CD4-positive, alpha-beta T cell treated with Interleukin-2 at 100 ng/mL for 4 hours (primary cell): ENCODE data around the gene CZIB.
"Not testable (repeated sequence)": the region's sequence is repeated elsewhere in the genome, so short reads cannot be mapped to it uniquely, and the experiment has no call there.

Source experiments
- DNase-seq: peaks from one replicate; pipeline ENCODE4 v3.0.0-alpha.2; 2020; ENCODE audit warnings: low spot score

CZIB gene

DNA sequence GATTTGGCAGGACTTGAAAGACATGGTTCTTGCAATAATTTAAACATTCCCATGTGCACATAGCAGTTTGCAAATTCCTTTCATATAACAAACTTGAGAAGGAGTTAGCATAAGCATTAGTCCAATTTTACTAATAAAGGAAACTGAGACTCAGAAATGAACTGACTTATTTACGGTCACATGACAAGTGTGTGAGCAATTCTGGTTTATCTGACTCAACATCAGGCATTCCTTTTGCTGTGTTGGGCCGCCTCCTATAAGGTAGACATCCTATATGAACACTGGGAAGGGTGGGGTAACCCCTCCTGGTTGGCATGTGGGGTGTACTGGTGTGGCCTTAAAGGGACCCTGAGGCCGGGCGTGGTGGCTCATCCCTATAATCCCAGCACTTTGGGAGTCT, 32.3 kb downstream of the CZIB start:
- no peak for DNase-seq

DNA sequence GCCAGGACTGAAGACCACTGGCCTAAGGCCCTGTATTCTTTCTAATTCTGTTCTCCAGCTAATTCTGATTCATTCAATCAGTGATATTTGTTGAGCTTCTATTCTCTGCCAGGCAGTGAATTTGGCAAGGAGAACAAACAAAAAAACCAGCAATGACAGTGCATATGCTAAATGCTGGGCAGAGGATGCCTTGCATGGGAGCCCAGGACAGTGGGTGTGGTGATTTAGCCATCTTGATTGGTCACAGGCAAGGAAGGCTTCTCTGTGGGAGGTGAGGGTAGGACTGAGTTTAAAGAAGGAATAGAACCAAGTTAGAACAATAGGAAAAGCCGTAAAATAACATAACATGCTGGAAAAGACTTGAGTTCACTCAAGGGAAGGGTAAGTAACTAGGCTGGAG, 33.0 kb downstream of the CZIB start:
- no peak for DNase-seq

DNA sequence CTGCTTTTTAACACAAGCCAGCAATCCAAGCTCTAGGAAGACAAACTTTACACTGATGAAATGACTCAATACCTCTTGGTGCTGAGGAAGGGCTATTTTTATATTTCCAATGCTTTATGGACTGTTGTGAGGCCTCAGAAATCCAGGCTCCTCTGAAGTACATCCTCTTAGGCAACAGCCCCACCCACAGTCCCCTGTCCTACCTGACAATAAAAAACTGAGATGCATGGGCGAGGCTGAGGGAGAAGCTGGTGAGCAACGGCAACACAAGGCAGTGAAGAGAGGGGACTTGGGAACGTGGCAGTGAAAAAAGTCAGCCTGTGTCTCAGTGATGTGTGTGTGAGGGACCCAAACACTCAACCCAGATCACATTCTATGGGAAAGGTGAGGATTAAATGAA, 33.9 kb downstream of the CZIB start:
- DNase-seq, result no peak

DNA sequence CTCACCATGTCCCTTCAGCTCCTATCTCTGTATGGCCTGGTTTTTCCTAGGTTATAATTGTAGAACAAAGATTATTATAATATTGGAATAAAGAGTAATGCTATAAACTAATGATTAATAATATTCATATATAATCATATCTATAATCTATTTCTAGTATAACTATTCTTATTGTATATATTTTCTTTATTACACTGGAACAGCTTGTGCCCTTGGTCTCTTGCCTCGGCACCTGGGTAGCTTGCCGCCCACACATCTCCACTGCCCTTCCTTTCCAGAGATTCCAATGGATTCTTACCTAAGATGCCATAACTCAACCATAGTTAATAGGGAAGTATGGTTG, 34.5 kb downstream of the CZIB start:
- not testable (repeated sequence) for DNase-seq

DNA sequence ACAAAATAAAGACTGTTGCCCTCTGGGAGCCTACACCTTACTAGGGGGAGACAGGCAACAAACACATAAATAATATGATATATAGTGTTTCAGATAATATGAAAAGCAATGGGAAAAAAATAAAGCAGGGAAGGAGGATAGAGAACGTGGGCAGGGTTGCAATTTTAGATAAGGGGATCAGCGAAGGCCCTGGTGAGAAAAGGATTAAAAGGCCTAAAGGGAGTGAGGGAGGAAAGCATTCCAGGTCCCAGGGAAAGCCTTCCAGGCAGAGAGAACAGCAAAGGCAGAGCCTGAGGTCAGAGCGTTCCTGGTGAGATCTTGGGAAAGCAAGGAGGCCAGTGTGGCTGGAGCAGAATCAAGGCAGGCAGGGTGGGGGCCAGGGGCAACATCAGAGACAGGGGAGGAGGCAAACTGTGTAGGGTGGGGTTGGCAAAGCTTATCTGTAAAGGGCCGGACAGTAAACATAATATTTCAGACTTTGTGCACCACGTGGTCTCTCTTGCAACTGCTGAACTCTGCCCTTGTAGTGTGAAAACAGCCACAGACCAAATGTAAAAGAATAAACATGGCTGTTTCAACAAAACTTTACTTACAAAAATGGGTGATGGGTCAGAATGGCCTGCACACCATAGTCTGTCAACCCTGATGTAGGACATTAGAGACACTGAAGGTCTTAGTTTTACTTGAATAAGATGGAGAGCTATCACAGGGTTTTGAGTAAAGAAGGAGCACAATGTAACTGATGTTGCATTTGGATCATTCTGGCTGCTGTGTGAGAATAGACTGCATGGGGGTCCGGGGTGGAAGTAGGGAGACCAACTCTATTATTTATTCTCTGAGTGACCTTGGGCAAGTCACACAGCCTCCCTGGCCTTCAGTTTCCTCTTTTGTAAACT, 37.1 kb downstream of the CZIB start:
- no peak for DNase-seq

DNA sequence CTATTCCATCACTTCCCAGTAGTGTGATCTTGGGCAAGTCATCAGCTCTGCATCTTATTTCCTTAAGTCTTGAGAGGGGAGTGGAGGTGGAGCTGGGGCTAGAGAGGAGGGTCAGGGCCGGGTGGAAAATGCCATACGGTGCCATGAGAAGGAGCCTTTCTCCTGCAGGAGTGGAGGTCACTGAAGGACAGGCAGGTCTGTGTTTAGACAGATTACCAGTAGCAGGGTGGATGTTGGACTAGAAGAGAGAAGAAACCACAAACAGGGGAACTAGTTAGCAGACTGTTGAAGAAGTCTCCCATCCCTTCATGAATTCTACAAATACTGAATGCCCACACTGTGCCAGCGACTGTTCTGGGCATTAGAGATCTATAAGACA, 37.7 kb downstream of the CZIB start:
- no peak for DNase-seq

DNA sequence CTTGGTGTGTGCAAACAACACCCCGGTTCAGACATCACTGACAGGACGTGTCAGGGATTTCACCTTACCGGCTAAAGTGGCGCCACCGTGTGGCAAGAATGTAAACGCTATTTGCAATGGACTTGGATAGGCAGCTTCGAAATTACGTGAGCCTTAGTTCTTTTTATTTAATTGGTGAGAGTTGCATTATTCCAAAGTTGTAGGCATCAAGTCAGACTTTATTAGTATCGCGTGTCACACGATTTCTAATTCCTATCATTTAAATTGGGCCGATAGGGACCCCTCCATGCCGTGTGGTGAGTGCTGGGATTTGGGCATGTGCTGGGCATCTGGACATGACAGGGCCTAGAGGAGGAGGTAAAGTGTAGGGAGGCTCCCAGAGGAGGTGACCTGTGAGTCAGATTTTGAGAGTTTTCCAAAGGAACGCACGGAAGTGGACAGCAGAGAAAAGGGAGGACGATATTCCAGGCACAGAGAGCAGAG, 38.3 kb downstream of the CZIB start:
- DNase-seq, result peak; percentile 84

DNA sequence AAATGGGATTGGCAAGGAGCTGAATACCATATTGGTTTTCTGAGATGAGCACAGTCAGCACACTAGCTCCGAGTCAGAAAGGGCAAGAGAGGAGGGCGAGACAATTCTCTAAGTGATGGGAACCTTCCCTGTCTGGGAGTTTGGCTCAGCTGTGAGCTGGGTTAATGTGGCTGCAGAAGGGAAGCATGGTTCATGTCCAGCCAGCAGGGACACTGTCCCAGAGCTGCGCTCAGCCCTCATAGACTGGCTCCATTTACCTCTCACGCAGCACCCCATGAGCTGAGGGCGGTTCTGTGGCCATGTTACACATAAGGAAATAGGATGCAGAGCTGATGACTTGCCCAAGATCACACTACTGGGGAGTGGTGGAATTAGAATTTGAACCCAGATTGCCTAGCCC, 39.5 kb downstream of the CZIB start:
- DNase-seq, result no peak

DNA sequence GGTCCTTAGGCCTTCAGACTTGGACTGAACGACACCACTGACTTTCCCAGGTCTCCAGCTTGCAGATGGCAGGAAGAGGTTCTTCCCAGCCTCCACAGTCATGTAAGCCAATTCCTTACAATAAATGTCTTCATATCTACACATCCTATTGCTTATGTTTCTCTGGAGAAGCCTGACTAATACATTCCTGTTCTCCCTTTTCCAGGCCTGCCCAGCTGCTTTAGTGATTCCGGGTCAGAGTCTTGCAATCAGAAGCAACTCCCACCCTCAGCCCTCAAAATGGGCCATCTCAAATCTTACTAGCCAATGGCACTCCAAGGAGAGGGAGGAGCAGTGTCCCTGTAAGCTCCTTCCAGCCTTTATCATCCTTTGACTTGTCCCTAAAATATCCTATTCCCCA, 40.2 kb downstream of the CZIB start:
- no peak for DNase-seq

DNA sequence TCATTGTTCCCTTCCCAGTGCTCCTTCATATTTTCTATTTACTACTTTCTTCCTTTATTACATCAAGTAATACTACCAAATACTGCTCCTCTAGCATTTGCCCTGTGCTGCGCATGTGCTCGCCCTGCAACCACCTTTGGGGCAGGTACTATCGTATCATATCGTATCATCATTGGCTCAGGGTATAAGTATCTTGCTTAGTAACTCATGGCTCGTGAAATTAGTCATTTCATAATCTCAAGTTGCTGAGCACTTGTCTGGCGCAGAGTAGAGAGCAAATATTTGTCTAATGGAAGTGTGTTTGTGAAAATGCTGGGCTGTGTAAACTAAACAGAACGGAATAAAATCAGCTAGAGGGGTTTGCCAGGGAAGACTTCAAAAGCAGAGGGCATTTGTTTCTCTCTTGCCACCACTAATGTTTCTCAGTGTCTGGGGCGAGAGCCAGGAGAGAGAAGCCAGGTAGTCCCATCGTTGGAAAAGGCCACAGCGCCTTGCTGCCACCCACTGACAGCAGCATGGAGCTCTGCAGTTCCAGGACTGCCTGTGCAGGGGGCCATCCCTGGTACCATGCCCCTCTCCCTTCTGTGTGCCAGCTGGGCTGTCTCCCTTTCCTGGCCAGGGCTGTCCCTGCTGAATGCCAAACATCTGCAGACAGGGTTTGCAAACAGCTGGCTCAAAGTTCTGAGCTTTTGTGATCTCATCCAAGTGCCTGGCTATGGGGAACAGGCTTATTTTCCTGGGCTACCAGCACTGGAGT, 43.8 kb downstream of the CZIB start:
- no peak for DNase-seq

DNA sequence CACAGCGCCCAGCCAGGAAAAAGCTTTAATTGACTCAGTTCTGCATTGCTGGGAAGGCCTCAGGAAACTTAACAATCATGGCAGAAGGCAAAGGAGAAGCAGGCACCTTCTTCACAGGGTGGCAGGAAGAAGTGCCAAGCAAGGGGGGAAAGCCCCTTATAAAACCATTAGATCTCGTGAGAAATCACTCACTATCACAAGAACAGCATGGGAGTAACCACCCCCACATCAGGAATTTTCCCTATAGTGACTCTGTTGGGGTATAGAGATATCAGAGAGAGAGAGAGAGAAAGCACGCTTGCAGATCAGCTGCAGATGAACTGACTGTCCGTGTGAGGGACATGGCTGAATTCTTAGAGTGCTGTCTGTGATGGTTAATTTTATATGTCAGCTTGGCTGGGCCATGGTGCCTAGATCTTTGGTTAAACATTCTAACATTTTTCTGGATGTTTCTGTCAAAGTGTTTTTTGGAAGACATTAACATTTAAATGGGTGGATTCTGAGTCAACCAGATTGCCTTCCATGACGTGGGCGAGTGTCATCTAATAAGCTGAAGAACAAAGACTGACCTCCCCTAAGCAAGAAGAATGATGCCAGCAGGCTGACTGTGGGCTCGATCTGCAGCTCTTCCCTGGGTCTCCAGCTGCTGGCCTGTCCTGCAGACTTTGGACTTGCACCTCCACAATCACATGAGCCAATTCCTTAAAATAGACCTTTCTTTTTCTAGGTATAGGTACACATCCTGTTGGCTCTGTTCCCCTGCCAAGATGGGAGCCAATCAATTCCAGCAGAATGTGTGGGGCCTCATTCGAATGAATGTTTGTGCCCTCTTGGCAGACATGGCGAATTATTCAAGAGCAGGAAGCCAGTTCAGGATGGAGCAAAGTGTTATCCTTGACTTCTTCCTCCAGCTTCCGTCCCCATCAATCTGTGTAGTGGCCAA, 45.2 kb downstream of the CZIB start:
- no peak for DNase-seq

DNA sequence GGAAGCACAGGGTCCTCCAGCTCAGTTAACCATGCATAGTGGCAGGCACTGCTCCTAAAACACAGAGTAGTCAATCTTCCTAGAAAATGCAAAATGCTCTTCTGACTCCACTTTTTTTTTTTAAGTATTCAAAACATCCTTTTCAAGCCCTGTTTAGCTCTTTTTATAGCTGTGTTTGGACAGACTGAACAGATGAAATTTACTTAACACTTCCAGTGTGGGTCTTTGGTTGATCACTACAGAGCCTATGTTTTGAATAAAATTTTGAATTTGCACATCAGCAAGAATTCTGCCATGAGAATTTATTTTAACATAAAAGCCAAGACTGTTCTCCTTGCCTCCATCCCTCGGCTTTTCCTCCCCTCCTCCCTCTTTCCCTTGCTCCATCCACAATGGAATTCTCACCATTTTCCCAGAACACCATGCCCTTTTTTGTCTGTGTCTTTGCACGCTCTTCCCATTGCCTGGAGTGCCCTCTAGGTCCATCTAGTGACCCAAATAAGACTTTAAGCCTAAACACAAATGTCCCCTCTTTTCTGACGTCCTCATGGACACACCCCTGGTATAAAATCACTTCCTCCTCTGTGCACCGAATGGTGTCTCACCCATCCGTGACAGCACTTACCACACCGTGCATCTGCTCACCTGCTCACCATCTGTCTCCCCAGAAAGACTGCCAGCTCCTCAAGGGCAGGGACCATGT, 47.9 kb downstream of the CZIB start:
- peak; percentile 3 for DNase-seq

DNA sequence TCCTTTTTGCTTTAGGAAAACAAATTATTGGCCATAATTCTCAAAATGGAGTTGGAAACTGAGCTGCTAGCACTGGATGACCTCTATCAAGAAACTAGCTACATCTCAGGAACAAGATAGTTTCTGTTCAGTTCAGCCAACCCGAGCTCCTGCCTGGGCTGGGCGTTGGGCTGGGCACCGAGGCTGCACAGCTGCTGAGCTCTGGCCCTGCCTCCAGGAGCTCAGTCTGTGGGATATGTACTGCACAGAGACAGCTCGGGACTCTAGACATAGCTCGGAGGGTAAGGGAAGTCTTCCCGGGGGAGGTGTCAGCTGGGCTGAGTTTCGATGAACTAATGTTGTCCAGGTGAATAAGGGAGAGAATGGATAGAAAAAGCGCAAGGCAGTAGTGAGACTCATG, 53.5 kb downstream of the CZIB start:
- DNase-seq, result no peak

DNA sequence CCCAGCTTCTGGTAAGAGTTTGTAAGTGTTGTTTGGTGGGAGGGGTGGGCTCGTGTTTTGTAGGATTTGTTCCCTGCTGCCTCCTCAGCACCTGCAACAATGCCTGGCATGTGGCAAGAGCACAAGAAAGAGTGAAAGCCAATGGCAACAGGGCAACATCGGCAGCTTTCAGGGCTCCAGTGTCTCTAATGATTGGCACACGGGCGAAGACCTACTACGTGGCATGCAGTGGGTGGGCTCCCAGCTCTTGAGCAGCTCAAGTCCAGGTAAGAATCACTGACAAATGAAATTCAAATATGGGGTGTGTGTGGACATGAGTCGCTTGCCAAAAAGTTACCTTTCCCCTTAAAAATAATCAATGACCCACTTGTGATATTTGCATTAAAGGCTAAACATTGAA, 54.1 kb downstream of the CZIB start:
- no peak for DNase-seq

DNA sequence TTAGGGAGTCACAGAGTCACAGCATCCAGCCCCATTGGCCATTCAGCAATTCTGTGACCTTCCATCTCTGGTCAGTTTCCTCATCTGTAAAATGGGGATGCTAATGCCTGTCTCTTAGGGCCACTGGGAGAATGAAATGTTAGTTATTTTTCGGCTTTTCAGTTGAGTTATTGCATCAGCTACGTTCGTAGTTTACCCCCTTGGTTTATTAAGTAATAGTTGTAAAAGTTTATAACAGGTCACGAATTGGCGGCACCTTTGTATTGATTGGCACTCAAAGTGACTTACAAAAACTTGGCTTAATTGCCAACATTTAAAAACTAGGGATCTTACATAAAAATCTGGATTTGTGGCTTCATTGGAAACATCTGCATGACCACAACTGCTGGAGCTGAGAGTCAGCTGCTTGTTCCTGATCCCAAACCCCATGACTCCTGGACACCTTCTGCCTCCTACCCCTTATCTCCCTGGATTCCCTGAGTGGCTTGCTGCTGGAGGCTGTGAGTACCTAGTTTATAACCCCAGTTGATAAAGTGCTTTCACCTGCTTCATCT, 54.9 kb downstream of the CZIB start:
- no peak for DNase-seq
